GM12865 (cell line): ENCODE data around the gene DERL3.

Experiments used
- DNase-seq: peaks from one replicate; pipeline ENCODE4 v3.0.0; 2010; ENCODE audit warnings: low read depth
- H3K4me3 ChIP-seq: 2 replicates; pipeline ENCODE4 v1.5.1; 2011; ENCODE audit warnings: mild to moderate bottlenecking, low read depth, low read length, control low read depth
- TF ChIP-seq, protein P1 (sequence below): IDR thresholded peaks from 2 replicates; pipeline ENCODE4 v1.5.1; 2011; ENCODE audit warnings: low read length, control low read depth, low read depth, inconsistent platforms; ENCODE audit not compliant: insufficient read depth; ENCODE audit errors: missing control alignments

The DERL3 gene

DNA sequence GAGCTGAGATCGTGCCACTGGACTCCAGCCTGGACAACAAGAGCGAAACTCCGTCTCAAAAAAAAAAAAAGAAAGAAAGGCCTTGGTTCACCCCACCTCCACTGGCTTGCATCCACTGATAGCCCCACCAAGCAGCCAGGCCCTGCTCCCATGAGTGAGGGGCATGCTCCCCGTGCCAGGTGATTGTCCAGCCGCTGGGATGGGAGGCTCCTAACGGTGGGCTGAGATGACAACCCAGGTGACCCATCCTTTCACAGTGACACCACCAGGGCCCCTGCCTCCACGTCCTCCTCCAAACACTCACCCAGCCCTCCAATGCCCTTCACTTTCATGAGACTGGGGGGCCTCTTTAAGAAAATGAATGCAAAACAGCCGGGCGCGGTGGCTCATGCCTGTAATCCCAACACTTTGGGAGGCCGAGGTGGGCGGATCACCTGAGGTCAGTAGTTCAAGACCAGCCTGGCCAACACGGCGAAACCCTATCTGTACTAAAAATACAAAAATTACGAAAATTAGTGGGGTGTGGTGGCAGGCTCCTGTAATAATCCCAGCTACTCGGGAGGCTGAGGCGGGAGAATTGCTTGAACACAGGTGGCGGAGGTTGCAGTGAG lies 8.6 kb upstream of the DERL3 start:
- H3K4me3 ChIP-seq: no peak overlapping the region
- TF ChIP-seq, protein P1, sequence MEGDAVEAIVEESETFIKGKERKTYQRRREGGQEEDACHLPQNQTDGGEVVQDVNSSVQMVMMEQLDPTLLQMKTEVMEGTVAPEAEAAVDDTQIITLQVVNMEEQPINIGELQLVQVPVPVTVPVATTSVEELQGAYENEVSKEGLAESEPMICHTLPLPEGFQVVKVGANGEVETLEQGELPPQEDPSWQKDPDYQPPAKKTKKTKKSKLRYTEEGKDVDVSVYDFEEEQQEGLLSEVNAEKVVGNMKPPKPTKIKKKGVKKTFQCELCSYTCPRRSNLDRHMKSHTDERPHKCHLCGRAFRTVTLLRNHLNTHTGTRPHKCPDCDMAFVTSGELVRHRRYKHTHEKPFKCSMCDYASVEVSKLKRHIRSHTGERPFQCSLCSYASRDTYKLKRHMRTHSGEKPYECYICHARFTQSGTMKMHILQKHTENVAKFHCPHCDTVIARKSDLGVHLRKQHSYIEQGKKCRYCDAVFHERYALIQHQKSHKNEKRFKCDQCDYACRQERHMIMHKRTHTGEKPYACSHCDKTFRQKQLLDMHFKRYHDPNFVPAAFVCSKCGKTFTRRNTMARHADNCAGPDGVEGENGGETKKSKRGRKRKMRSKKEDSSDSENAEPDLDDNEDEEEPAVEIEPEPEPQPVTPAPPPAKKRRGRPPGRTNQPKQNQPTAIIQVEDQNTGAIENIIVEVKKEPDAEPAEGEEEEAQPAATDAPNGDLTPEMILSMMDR: no peak
- no peak for DNase-seq

DNA sequence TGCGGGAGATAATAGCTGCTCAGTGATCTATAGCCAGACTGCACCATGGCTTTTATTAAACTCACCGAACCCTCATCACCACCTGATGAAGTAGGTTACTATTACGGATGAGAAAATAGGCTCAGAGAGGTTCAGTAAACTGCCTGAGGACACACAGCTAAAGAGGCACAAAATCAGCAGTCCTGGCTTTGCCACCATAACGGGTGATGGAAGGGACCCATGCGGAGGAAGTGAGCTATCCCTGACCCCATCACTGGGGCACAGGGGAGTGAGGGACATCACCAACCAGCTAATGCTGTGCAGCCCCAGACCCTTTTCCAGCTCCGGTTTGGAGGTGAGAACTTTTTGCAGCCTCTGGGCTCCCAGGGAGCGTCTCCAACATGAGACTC lies 7.3 kb upstream of the DERL3 start:
- TF ChIP-seq, protein P1: no peak
- H3K4me3 ChIP-seq: no peak overlapping the region
- DNase-seq: no peak

DNA sequence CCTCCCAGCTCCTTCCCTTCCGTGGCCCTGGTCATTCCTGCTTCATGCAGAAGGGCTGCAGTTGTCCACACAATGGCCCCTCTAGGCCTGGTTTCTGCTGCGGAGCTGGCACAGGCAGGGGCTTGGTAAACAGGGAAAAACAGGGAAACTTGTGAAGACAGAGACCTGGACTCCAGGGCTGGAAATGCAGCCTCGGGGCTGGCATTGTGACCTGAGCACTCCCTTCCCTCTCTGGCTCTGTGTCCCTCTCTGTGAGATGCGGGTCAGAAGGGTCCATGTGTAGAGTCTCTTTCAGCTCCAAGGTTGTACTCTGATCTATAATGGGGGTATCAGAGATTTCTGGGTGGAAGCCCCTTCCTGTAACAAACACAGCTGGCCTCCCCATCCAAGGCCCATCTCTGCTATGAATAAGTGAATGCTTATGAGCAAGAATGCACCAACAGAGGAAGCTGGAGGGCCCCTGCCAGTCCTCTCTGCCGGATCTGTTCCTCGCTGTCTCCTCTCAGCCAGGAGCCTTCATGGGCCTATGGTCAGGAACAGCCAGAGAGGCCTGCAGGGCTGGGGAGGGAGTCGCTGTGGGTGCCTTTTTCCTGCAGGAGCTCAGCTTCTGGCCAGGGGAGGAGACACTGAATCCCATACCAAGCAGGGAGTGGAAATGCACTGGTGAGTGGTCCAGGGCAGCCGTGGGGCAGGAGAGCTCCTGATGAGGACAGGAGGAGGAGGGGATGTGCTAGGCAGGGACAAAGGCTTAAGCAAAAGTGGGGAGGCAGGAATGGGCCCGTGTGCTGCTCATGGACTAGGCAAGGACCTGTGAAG lies 6.7 kb upstream of the DERL3 start:
- H3K4me3 ChIP-seq: no peak overlapping the region
- no peak for DNase-seq
- TF ChIP-seq, protein P1: no peak

DNA sequence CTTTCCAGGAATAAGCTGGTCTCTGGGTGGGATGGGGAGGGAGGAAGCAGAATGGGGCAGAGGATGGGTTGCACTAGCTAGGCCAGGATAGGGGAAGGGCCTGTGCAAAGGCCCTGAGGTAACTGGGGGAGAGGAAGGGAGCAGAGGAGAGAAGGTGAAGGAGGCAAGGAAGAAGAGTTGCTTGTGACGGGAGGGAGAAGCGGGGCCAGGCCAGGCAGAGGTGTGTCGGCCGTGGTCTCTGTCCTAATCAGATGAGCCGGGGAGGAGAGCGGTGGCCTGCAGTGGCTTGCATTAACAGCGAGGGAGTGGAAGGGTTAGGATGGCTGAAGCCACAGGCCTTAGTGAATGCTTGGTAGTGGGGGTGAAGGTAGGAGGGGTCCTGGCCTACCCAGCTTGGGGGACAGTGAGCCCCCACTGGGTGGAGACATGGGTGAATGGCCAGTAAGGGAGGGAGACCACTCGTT lies 6.0 kb upstream of the DERL3 start:
- DNase-seq: no peak
- H3K4me3 ChIP-seq: peak overlapping the region; percentile 1; the same call in 1 of the 2 replicates
- TF ChIP-seq, protein P1: no peak

DNA sequence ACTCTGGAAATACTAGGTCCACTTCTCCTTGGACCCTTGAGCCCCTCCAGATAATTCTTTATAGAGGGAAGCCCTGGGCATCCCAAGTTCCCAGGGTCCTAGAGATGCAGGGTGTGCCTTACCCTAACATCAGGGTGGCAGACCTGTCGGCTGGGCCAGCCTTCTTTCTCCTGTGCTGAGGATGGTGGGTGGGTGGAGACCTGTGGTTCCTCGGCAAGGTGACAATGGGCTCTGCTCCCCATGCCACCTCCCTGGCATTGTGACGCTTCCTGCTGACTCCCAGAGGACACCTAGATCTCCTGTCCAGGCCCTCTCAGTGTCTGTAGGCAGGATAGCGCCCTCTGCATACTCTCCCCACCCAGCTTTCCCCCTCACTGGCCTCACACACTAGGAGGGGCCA lies 3.8 kb upstream of the DERL3 start:
- no peak for DNase-seq
- TF ChIP-seq, protein P1: no peak
- H3K4me3 ChIP-seq: no peak overlapping the region

DNA sequence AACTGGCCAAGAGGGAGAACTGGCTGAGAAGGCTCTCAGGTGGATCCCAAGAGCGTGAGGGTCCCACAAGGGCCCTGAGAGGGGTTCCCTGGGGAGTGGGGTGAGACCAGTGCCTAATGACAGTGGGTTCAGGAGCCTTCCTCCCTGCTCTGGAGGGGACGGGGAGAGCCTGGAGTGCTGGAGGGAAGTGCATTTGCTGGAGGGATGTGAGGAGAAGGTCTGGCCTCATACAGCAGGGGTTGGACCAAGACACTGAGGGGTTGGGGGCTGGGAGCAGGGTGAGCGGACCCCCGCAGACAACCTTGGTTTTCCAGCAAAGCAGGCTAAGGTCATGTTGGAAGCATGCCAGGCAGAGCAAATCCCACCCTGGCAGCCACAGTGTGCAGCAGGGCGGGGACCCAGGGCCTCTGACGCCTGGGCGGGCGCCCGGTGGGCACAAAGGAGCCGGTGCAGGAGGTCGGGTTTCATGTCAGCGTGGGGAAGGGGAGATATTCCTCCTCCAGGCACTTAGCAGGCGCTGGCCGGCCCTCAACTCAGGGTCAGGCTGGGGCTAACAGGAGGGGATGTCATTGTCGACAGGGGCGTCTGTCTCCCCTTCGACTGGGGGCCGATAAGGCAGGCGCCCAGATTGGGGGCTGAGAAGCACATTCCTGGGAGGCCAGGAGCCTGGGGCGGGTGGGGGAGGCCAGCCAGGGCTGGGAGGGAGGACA lies 3.1 kb upstream of the DERL3 start:
- TF ChIP-seq, protein P1: no peak
- no peak for DNase-seq
- H3K4me3 ChIP-seq: no peak overlapping the region
